GM19395 (cell line): ENCODE data around the gene RAMACL.

Source experiments
- ATAC-seq: cut with Tn5 transposase; IDR thresholded peaks from one replicate; pipeline ENCODE4 v1.9.1; 2021; ENCODE audit warnings: mild to moderate bottlenecking, moderate library complexity; ENCODE audit not compliant: unreplicated experiment

Gene RAMACL

DNA sequence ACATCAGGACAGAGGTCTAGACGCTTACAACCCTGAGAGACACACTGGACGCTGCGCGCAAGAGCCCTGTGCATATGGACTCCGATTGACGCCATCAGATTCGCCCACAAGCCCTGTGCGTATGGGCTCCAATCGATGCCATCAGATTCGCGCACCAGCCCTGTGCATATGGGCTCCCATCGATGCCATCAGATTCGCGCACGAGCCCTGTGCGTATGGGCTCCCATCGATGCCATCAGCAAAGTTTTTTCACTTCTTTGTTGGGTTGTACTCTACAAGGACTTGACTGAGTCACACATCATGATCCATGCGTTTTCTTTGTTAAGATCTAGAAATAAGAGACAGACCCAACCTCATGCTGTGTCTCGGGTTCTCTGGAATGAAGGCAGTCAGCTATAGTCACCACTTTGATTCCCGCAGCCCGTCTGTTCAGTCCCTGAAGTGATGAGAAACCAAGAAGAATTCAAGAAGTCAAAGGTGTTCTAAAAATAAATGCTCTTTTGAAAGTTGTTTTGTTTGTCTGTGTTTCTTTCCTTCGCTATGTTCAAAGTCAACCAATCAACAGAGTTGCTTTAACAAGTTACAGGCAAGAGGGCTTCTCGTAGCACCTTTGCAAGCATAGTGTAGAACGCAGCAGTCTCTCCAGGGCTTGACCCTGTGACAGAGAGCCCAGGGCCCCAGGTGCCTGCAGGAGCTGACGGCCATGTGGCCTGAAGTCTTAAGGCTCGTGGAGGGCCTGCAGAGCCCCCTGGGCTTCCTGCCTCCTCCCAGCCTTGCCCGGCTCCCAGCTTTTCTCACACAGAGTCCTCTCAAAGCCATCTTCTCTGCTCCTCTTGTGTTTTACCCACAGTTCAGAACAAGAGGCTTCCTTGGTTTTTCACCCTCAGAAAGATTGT lies 32.6 kb upstream of the RAMACL start:
- ATAC-seq, result no peak

DNA sequence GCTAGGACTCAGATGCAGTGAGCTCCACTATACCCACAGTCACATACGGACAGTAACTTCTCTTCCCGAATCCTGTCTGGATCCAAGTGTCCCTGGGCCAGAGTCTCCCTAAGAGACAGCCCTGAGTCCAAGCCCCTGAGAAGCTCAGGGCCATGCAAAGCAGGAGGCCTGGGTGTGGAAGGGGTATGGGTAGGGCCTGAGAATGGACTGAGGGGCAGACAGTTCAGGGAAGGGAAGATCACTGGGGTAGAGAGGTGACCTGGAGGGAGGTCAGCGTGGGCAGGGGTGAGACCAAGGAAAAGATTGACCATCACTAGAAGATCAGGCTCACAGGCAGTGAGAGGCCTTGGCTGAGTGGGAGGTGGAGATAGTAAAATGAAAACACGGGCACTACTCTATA lies 31.8 kb upstream of the RAMACL start:
- ATAC-seq, result no peak

- ATAC-seq, result no peak
Observed at GRCh38 chr6:166617359-166617758, 30.9 kb upstream of the RAMACL start.

DNA sequence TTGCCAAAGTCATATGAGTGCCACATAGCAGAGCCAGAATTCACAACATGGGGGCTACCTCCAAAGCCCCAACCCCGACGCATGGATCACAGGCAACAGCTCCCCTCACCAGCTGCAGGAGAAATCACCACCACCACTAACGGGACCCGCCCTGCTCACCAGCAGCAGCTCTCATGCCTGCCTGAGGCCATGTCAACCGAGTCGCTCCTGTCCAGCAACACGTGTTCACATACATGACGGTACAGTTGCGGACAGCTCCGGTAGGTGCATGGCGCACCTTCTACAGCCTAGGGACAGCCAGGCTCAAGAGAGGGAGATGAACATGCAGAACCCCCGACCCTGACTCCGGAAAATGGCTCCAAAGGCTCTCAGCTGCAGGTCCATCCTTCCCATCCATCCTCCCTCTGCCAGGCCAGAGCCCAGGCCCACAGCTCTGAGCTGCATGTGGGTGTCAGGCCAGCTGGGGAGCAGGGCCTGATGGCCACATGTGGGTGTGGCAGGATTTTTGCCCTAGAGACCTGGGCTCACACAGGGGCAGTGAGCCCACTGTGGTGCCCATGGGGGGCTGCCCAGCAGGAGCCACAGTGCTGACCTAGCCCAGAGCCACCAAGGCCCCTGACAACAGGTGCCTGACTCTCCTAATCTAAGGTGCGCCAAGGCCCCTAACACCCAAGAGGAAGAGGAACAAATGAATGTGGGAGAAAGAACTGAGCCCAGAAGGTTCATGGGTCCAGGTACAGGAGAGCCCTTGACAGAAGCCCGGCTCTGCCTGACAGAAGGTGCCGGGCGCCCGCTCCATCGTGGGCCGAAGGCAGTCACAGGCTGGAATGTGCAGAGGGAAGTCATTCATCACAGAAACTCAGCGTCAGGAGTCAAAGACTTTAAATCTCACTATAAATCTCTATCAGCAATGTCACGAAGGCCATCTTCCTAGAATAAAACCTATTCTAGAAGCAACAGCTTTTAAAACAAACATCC lies 30.1 kb upstream of the RAMACL start:
- no peak for ATAC-seq

GRCh38 chr6:166615059-166615770 lies 28.7 kb upstream of the RAMACL start:
- no peak for ATAC-seq

- ATAC-seq, result no peak
Observed at GRCh38 chr6:166614589-166614988, 28.1 kb upstream of the RAMACL start.

GRCh38 chr6:166614171-166614583 lies 27.7 kb upstream of the RAMACL start:
- no peak for ATAC-seq

DNA sequence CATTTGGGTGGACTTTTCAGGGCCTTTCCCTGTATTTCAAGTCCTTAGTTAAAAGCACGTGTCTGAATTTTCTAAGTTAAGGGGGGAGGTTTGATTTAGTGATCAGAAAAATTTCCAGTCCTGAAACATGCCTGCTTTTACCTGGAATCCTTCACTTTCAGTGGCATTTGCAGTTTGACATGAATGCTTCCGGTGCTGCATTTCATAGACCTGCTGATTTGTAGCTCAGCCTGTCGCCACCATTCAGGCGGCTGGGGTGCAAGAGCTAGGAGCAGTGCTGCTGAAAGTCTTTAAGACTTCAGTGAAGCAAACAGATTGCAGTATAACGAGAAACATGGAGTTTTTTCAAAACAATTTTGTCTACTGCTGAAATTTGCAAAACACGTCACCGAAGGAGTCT lies 26.5 kb upstream of the RAMACL start:
- ATAC-seq, result no peak

- ATAC-seq, result no peak
Observed at GRCh38 chr6:166612471-166612881, 26.0 kb upstream of the RAMACL start.

GRCh38 chr6:166611631-166612030 lies 25.2 kb upstream of the RAMACL start:
- no peak for ATAC-seq

GRCh38 chr6:166610069-166610468 lies 23.6 kb upstream of the RAMACL start:
- no peak for ATAC-seq

DNA sequence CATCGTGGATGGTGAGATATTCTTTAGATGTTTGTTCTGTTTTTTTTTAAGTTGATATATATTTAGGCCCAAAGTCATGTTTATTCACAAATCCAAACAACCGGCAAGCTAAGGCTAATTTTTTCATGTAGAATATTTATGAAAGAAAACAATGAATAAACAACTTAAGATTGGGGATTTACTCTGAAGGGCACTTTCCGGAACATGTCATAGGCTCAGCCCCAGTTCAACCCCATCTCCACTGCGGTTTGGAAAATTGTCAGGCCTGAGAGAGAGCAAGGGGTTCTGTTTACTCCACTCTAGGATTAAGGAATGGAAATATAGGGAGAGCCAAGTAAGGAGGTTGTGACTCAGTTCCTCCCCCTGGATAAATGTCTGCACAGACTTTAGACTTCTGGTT lies 22.3 kb upstream of the RAMACL start:
- no peak for ATAC-seq

DNA sequence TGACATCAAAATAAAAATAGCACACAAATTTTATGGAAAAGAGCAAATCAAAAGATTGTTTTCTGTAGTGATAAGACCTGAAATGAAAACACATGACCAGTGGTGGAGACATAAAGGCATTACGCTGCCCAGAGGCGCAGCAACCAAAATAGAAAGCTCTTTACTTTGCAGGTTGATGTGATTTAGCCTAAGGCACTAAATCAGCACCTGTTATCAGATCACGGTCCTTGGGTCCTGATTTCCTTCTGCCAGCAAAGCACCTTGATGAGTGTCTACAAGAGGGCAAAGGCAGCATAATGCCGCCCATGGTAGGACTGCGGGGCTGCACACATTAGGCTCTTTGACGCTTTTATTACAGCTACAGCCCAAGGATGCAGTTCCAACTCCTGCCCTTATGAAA lies 19.3 kb upstream of the RAMACL start:
- ATAC-seq, result no peak

DNA sequence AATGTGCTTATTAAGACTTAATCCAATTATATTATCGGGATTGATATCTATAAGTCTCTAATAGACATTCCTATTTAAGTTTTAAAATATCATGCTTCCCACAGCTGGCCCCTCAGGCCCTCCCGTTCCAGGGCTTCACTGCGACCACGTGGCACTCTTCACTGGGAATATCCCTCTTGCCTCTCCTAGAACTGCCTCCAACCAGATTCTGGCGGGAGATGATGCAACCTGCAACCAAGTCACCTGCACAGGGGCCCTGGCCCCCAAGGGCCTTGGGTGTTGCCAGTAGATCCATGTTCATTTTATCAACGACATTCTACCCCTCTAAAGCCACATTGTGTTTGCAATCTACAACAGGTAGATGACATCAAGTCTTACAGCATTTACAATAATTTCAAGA lies 18.4 kb upstream of the RAMACL start:
- ATAC-seq, result no peak

DNA sequence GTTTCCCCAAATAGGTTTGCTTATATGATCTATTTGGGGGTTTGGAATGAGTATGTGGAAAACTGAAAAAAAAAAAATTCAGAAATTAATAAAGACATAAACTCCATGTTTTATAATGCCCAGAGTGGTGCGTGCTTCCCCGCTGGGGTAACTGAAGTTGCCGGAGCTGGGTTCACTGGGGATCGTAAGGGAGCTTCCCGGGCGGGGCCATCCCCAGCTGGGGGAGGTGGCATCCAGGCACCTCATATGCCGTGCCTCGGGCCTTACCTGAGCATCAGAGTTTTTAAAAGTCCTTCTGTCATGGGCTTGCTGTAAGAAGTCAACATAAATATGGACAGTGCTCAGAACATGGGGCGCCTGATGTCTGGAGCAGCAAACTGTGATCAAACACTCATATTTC lies 17.9 kb upstream of the RAMACL start:
- no peak for ATAC-seq

DNA sequence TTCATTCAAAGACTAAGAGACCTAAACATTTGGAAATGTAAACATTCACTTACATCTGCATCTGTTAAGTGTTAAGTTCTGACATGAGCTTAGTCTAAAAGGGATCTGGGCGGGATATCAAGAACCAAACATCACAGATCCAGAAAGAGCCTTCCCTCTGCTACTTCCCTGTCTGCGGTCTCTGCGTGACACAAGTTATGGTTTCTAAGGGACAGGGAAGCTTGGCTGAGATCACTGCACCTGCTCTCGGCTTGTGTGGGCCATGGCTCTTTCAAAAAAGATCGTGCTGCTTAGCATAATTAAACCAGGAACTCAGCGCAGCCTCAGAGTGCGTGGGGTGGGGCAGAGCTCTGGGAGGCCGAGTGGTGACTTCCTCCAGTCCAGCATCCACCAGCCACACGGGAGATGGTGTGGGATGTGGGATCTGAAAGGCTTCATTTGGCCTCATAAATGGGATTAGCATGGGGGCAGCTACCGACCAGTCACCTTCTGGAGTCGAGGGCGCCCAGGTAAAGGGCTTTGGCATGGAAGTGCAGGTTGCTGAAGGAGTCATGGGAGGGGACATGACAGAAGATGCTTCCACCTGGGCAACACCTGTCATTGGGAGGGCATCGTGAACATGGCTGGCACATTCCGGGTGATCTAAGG lies 16.7 kb upstream of the RAMACL start:
- no peak for ATAC-seq

DNA sequence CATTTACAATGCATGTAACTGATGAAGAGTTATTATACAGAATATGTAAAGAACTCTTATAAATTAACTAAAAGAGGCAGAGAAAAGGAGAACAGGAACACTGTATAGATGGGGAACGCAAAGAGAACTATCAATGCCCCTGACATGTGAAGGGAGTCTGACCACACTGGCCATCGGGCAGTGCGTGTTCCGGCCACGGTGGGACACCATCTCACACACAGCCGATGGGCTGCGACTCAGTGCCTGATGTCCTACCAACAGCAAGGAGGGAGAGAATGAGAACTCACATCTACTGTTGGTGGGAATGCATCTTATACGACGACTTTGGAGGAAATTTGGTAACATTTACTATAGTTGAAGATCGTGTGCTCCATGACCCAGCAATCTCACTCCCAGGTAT lies 15.5 kb upstream of the RAMACL start:
- ATAC-seq, result no peak

DNA sequence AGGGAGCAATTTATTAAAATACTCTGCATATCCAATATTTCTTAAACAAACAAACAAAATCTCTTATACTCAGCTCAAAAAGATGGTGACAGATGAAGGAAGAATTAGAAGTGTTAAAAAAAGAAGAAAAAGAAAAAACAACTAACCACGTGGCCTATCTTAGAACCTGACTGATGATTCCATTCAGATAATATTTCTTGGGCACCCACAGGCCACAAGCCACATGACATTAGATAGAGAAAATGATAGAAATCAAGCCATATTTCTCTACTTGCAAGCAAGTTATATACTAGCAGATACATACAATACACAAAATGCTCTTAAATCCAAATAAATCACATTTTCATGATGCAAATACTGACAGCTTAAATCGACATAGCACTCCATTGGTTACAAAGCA lies 14.5 kb upstream of the RAMACL start:
- no peak for ATAC-seq

GRCh38 chr6:166599205-166599604 lies 12.7 kb upstream of the RAMACL start:
- no peak for ATAC-seq

DNA sequence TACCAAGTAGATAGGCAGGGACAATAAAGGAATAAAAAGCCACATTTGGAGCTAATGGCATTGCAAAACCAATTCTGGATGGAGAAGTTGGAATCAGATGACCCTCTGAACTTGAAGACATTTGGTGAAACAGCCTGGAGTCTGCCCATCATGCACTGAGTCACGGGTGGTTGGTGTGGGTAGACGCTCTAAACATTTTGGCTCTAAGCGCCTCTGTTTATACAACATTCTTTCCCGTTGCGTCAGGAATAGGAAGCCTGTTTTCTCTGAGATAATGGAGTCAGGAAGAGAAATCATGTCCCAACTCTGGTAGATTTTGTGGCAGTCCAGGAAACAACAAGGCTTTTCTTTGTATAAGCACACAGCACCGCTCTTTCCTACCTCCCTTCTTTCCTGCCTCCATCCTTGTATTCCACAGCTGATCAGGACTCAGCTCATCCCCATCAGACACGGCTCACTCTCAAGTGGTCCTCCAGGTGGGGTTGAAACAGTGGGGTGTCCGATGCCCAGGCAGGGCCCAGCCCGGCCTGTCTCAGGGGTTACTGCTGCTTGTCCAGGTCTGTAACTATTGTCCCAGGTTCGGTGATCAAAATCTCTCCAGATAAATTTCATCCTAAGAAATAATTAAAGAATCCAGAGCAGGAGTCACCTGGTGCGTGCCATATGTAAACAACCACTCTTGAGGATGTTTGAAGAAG lies 12.1 kb upstream of the RAMACL start:
- no peak for ATAC-seq
